HEK293T (cell line): Measurements from ENCODE around the gene XRN1.
"Not testable (repeated sequence)": the region's sequence is repeated elsewhere in the genome, so short reads cannot be mapped to it uniquely, and the experiment has no call there.

Experiments
- CTCF ChIA-PET: fragments of 350-600 bp; formaldehyde crosslinking; extraction: SDS; loops from one replicate; lab custom pipeline; 2021; ENCODE audit warnings: antibody characterized with exemption, inconsistent platforms; lab: Yijun Ruan, JAX
- POLR2A ChIA-PET: fragments of 350-600 bp; formaldehyde crosslinking; extraction: SDS; loops from one replicate; lab custom pipeline; 2020; ENCODE audit warnings: antibody characterized with exemption, inconsistent platforms; lab: Yijun Ruan, JAX
- DNase-seq: peaks from one replicate; pipeline ENCODE4 v3.0.0; 2012; ENCODE audit warnings: mixed read lengths; ENCODE audit errors: extremely low spot score
- ARNT ChIP-seq: fragments of 450-650 bp; IDR thresholded peaks from 2 replicates; pipeline ENCODE4 v1.6.1; 2017; ENCODE audit warnings: mild to moderate bottlenecking
- BHLHE40 ChIP-seq: fragments of 450-650 bp; IDR thresholded peaks from 2 replicates; pipeline ENCODE4 v1.6.1; 2016; ENCODE audit warnings: mild to moderate bottlenecking, moderate library complexity, borderline replicate concordance
- CTBP1 ChIP-seq: fragments of 450-650 bp; IDR thresholded peaks from 2 replicates; pipeline ENCODE4 v1.6.1; 2016; ENCODE audit warnings: borderline replicate concordance
- ELF4 ChIP-seq: fragments of 450-650 bp; IDR thresholded peaks from 2 replicates; pipeline ENCODE4 v1.6.1; 2017; ENCODE audit warnings: antibody characterized with exemption
- FOXA1 ChIP-seq: fragments of 450-650 bp; IDR thresholded peaks from 2 replicates; pipeline ENCODE4 v1.6.1; 2016; ENCODE audit warnings: mild to moderate bottlenecking
- FOXK2 ChIP-seq: fragments of 450-650 bp; IDR thresholded peaks from 2 replicates; pipeline ENCODE4 v1.6.1; 2016; ENCODE audit warnings: mild to moderate bottlenecking
- FOXM1 ChIP-seq: fragments of 450-650 bp; IDR thresholded peaks from 2 replicates; pipeline ENCODE4 v1.6.1; 2017; ENCODE audit warnings: mild to moderate bottlenecking, borderline replicate concordance
- HDGF ChIP-seq: fragments of 450-650 bp; IDR thresholded peaks from 2 replicates; pipeline ENCODE4 v1.6.1; 2017; ENCODE audit warnings: antibody characterized with exemption, borderline replicate concordance
- L3MBTL2 ChIP-seq: fragments of 450-650 bp; conservative IDR thresholded peaks from 2 replicates; pipeline ENCODE4 v1.6.1; 2016; ENCODE audit warnings: mild to moderate bottlenecking
- LEF1 ChIP-seq: fragments of 450-650 bp; IDR thresholded peaks from 2 replicates; pipeline ENCODE4 v1.6.1; 2017; ENCODE audit warnings: mild to moderate bottlenecking, borderline replicate concordance
- NFRKB ChIP-seq: fragments of 450-650 bp; IDR thresholded peaks from 2 replicates; pipeline ENCODE4 v1.6.1; 2016; ENCODE audit warnings: mild to moderate bottlenecking, moderate library complexity
- PKNOX1 ChIP-seq: fragments of 450-650 bp; IDR thresholded peaks from 2 replicates; pipeline ENCODE4 v1.6.1; 2016
- SP1 ChIP-seq: fragments of 450-650 bp; IDR thresholded peaks from 2 replicates; pipeline ENCODE4 v1.6.1; 2017
- SUZ12 ChIP-seq: fragments of 450-650 bp; IDR thresholded peaks from 2 replicates; pipeline ENCODE4 v1.6.1; 2016; ENCODE audit warnings: mild to moderate bottlenecking
- TARDBP ChIP-seq: fragments of 450-650 bp; IDR thresholded peaks from 2 replicates; pipeline ENCODE4 v1.6.1; 2016
- ZNF384 ChIP-seq: fragments of 450-650 bp; IDR thresholded peaks from 2 replicates; pipeline ENCODE4 v1.6.1; 2016

Gene XRN1

GRCh38 chr3:142337994-142338393 is 109.8 kb downstream of the XRN1 start:
- no peak for TF ChIP-seq FOXA1
- TF ChIP-seq FOXM1, result no peak
- no peak for TF ChIP-seq ZNF384
- no peak for TF ChIP-seq LEF1
- TF ChIP-seq TARDBP, result no peak
- no peak for TF ChIP-seq SP1
- ChIA-PET CTCF (no interaction called here), POLR2A (no interaction called here)
- DNase-seq, result no peak

- ChIA-PET CTCF (interaction anchor here (0.6 kb wide), 1 partner anchor 25 kb away, joined by 3 read pairs; no protein-coding TSS in a partner anchor), POLR2A (no interaction called here)
- TF ChIP-seq FOXK2, result no peak
- TF ChIP-seq FOXA1, result no peak
- no peak for TF ChIP-seq TARDBP
- TF ChIP-seq ZNF384, result no peak
- TF ChIP-seq ELF4, result no peak
- TF ChIP-seq PKNOX1, result no peak
- TF ChIP-seq SUZ12, result no peak
- no peak for TF ChIP-seq FOXM1
- no peak for TF ChIP-seq LEF1
- no peak for TF ChIP-seq BHLHE40
- TF ChIP-seq ARNT, result no peak
- TF ChIP-seq NFRKB, result no peak
- no peak for TF ChIP-seq L3MBTL2
- no peak for TF ChIP-seq SP1
- TF ChIP-seq HDGF, result no peak
- no peak for TF ChIP-seq CTBP1
- no peak for DNase-seq
Measured at GRCh38 chr3:142332390-142332789, 115.4 kb downstream of the XRN1 start.

GRCh38 chr3:142324275-142324953 is 123.4 kb downstream of the XRN1 start:
- CTCF ChIA-PET, DNase-seq, POLR2A ChIA-PET: not testable (repeated sequence)

- TF ChIP-seq ZNF384 (no peak), FOXA1 (no peak), CTBP1 (no peak), NFRKB (no peak), PKNOX1 (no peak), ELF4 (no peak), SUZ12 (no peak), ARNT (no peak), HDGF (no peak), BHLHE40 (no peak), L3MBTL2 (no peak)
- POLR2A ChIA-PET, result no interaction called here
- DNase-seq, result no peak
- CTCF ChIA-PET, result no interaction called here
Measured at GRCh38 chr3:142319912-142320311, 127.9 kb downstream of the XRN1 start.

GRCh38 chr3:142319094-142319493 is 128.7 kb downstream of the XRN1 start:
- POLR2A ChIA-PET, result no interaction called here
- no peak for DNase-seq
- CTCF ChIA-PET, result no interaction called here
- no peak for TF ChIP-seq FOXM1
- no peak for TF ChIP-seq SP1
- TF ChIP-seq L3MBTL2, result no peak
- TF ChIP-seq NFRKB, result no peak
- TF ChIP-seq SUZ12, result no peak
- TF ChIP-seq PKNOX1, result no peak
- no peak for TF ChIP-seq FOXA1
- TF ChIP-seq ARNT, result no peak
- no peak for TF ChIP-seq TARDBP
- TF ChIP-seq BHLHE40, result no peak
- TF ChIP-seq ELF4, result no peak
- TF ChIP-seq ZNF384, result no peak
- no peak for TF ChIP-seq CTBP1
- TF ChIP-seq LEF1, result no peak
- no peak for TF ChIP-seq FOXK2

- CTCF ChIA-PET, result no interaction called here
- POLR2A ChIA-PET, result no interaction called here
- no peak for DNase-seq
- no peak for TF ChIP-seq PKNOX1
Measured at GRCh38 chr3:142318331-142318730, 129.5 kb downstream of the XRN1 start.
